ENCODE results near the gene SCRT2. TPM values are rescaled to one million over a fixed set of nuclear protein-coding genes. Genes with fewer than 3 reads are reported as not detected.
A peak's percentile ranks its signal among the peaks of the same experiment; 100 is the strongest.

SCRT2 gene
- total RNA-seq, 1 donor from 2014 or later, result not detected

DNA sequence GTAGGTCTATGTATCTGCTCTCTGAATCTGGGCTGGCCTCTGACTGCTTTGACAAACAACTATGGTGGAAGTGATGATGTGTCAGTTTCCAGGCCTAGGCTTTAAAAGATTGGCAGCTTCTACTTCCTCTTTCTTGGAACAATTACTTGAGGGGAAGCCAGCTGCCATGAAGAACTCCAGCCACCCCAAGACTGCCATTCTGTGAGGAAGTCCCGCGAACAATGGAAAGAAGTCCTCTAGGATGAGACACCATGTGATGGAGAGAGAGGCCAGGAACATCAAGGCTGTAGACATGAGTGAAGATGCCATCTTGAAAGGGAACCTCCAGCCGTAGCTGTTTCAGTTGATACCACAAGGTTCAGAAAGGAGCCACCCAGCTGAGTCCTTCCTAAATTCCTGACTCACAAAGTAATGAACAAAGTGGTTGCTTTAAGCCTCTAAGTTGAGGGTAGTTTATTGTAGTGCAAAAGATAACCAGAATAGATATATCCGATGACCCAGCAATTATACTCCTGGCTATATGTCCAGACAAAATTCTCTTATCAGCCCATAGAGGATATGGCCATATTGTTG, 50.2 kb downstream of the SCRT2 start:
- FAIRE-seq, result peak; percentile 66
- Histone ChIP-seq H3K36me3 (ENCODE audit: control insufficient read depth, insufficient read depth, low read length) (no peaks in the 10 kb centered on the region), H3K27me3 (ENCODE audit: control insufficient read depth, insufficient read depth, low read length) (peaks cover 5% of the 10 kb centered on the region)

GRCh38 chr20:623704-624103, 51.9 kb downstream of the SCRT2 start:
- no peak for TF ChIP-seq CTCF (IDR thresholded peaks at IDR 0.05; ENCODE audit: insufficient read depth, low read length, severe bottlenecking)
- no peak overlapping the region for H3K4me3 ChIP-seq (ENCODE audit: low read depth, low read length)
- DNase-seq (ENCODE audit: low read depth) (no peak), FAIRE-seq (no peak)
- H3K36me3 ChIP-seq (ENCODE audit: control insufficient read depth, insufficient read depth, low read length), result no peaks in the 10 kb centered on the region
- peaks cover 5% of the 10 kb centered on the region for H3K27me3 ChIP-seq (ENCODE audit: control insufficient read depth, insufficient read depth, low read length)

More for the DNA sequence above, 50.2 kb downstream of the SCRT2 start:
- no peak for DNase-seq (ENCODE audit: low read depth)
- TF ChIP-seq CTCF (IDR thresholded peaks at IDR 0.05; ENCODE audit: insufficient read depth, low read length, severe bottlenecking), result no peak
- H3K4me3 ChIP-seq (ENCODE audit: low read depth, low read length), result no peak overlapping the region

DNA sequence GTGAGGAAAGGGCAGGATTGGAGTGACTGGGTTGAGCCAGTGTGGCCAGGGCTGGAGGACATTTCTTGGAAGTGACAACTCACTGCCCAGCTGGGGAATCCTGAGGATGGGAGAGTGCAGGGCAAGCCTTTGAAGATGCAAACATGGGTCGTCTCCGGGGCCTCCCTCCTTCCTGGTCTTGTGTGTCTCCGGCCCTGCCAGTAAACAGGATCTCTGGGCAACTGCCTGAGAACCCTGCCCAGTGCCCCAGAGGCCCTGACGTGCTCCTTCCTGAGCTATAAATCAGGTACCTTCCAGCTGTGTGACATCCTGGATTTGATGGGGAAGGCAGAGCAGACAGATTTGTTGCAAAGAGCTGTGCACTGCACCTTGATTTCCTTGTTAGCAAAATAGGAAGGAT, 52.6 kb downstream of the SCRT2 start:
- DNase-seq (ENCODE audit: low read depth), result no peak
- H3K4me3 ChIP-seq (ENCODE audit: low read depth, low read length), result no peak overlapping the region
- peaks cover 5% of the 10 kb centered on the region for H3K27me3 ChIP-seq (ENCODE audit: control insufficient read depth, insufficient read depth, low read length)
- FAIRE-seq, result no peak
- H3K36me3 ChIP-seq (ENCODE audit: control insufficient read depth, insufficient read depth, low read length), result no peaks in the 10 kb centered on the region
- TF ChIP-seq CTCF (IDR thresholded peaks at IDR 0.05; ENCODE audit: insufficient read depth, low read length, severe bottlenecking), result no peak

DNA sequence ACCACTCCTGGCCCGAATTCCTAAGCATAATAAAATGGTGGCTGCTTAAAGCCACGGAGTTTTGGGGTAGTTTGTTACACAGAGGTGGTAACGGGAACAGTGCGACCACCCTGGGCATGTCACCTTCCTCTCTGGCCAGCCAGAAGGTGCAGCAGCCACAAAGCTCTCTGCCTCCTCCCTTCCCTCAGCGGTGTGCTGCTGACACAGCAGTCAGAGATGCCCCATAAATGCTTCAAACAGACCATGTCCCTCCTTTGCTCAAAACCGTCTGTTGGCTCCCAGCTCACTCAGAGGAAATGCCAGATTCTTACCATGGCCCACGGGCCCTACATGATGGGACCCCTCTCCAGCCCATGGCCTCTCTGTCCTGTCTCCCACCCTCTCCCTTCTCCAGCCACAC, 53.4 kb downstream of the SCRT2 start:
- no peaks in the 10 kb centered on the region for H3K36me3 ChIP-seq (ENCODE audit: control insufficient read depth, insufficient read depth, low read length)
- H3K27me3 ChIP-seq (ENCODE audit: control insufficient read depth, insufficient read depth, low read length), result peaks cover 5% of the 10 kb centered on the region

GRCh38 chr20:621125-621756, 54.4 kb downstream of the SCRT2 start:
- H3K27me3 ChIP-seq (ENCODE audit: control insufficient read depth, insufficient read depth, low read length), result peaks cover 5% of the 10 kb centered on the region
- DNase-seq (ENCODE audit: low read depth), result peak; percentile 10
- no peak for FAIRE-seq
- no peaks in the 10 kb centered on the region for H3K36me3 ChIP-seq (ENCODE audit: control insufficient read depth, insufficient read depth, low read length)
- H3K4me3 ChIP-seq (ENCODE audit: low read depth, low read length), result no peak overlapping the region
- TF ChIP-seq CTCF (IDR thresholded peaks at IDR 0.05; ENCODE audit: insufficient read depth, low read length, severe bottlenecking), result no peak

More for the DNA sequence above, 53.4 kb downstream of the SCRT2 start:
- no peak for DNase-seq (ENCODE audit: low read depth)
- FAIRE-seq, result no peak
- TF ChIP-seq CTCF (IDR thresholded peaks at IDR 0.05; ENCODE audit: insufficient read depth, low read length, severe bottlenecking), result no peak
- no peak overlapping the region for H3K4me3 ChIP-seq (ENCODE audit: low read depth, low read length)

DNA sequence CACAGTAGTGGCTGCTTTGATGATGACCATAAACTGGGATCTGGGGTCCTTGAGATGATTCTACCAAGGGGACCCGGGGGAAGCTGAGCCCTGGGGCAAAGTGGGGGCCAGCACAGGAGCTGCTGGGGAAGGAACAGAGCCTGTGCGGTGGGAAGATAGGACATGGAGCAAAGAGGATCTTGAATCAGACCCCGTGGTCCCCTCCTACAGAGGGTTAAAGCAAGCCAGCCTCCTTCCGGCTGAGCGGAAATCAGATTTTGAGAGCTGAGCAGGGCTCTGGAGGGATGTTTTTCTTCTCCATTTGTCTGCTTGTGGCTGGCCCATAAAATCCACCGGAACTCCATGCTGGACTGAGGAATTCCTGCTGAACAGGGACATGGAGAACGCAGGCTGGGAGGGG, 55.4 kb downstream of the SCRT2 start:
- FAIRE-seq, result no peak
- no peak for TF ChIP-seq CTCF (IDR thresholded peaks at IDR 0.05; ENCODE audit: insufficient read depth, low read length, severe bottlenecking)
- H3K36me3 ChIP-seq (ENCODE audit: control insufficient read depth, insufficient read depth, low read length), result no peaks in the 10 kb centered on the region
- peaks cover 5% of the 10 kb centered on the region for H3K27me3 ChIP-seq (ENCODE audit: control insufficient read depth, insufficient read depth, low read length)
- DNase-seq (ENCODE audit: low read depth), result no peak
- no peak overlapping the region for H3K4me3 ChIP-seq (ENCODE audit: low read depth, low read length)
